ENCODE results near the gene IL1RL1.

Gene IL1RL1

DNA sequence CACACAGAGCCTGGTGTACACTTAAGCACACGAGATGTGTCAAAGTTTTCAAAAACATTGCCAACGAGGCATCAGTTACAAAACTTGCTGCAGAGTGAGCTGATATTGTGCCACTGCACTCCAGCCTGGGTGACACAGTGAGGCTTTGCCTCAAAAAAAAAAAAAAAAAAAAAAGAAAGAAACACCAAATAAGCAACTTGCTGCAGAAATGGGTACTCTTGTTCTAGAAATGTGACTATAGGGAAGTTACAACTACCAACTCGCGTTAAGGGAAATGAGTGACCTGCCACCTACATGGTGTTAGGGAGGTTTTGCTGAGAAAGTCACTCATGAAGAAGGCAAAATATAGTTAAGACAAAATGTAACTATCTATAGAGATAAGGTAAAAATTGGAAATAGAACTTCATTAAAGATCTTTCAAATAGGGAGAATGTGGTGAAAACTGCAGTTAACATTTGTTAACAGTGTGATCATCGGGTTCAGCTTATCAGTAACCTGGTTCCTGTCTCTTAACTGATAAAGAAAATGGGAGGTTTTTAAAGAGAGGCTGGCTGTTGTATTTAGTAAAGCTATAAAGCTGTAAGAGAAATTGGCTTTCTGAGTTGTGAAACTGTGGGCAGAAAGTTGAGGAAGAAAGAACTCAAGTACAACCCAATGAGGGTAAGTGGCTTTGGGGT lies at the start of gene IL1RL1:
TSS of gene IL1RL1 (plus strand) at position 600 of the 677 bp plus-strand sequence. CDS start 26,702 bp downstream, outside the sequence.
- no peak for FAIRE-seq

- no peak for FAIRE-seq
These were observed 48.9 kb upstream of the IL1RL1 start for GRCh38 chr2:102262216-102263129.

GRCh38 chr2:102264952-102265351 lies 46.4 kb upstream of the IL1RL1 start:
- no peak for FAIRE-seq

GRCh38 chr2:102266204-102266603 lies 45.2 kb upstream of the IL1RL1 start:
- FAIRE-seq, result no peak

DNA sequence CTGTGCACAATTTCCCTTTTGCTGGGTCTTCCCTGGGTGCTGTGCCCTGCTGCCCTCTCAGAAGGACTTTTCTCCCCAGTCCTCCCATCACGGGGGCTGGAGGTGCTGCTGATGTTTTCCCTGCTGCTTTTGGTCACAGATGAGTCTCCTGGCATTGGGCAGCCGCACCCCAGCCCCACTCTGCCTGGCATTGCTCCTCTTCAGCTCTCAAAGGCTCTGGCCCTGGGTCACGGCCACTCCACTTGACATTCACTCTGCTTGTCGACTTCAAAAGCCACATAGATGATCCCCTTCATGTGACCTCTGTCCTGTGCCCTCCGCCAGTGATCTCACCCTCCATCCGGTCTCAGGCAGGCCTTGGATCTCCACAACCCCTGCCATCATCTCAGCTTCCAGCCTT lies 43.6 kb upstream of the IL1RL1 start:
- no peak for FAIRE-seq

- no peak for FAIRE-seq
These were observed 42.7 kb upstream of the IL1RL1 start for GRCh38 chr2:102268510-102269199.

- no peak for FAIRE-seq
These were observed 42.2 kb upstream of the IL1RL1 start for GRCh38 chr2:102269200-102269524.

DNA sequence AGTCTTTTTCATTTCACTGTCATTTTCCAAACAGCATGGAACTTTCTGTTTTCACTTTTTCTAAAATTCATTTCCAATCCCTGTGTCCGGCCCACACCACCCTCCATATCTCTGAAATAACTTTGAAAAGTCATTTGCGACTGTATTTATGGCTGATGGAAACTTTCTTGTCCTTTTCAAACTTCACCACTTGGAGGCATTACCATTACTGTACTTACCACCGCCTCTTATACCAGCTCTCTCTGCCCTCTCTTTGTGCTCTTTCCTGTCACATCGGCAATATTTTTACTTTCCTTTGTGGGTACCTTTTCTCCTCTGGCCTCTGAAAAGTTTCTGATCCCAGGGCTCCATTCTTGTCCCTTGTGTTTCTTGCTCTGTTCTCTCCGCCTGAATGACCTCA lies 39.5 kb upstream of the IL1RL1 start:
- no peak for FAIRE-seq

DNA sequence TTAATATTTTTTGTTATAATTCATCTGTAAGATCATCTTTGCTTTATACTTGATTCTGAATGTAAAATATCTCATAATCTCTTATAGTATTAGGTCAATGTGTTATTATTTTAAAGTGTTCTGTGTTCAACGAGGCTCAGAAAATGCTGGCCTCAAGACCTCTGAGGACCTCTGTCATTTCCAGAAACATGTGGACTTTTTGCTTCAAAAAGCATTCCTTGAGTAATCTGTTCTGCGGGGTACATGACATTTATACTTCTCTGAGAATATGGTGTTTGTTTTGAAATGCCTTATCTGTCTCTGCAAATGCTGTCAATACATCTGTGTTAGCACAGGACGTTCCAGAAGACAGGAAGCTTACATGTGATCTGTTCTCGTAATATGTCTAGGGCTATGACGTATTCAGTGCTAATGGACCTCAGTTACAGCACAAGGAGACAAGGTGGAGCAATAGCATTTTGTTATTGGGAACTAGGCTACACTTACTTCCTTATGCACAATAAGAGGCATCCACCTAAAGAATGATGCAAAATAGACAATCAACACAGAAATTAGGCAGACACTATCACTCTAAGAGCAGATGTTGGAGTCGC lies 37.6 kb upstream of the IL1RL1 start:
- FAIRE-seq, result no peak

GRCh38 chr2:102276549-102277201 lies 34.7 kb upstream of the IL1RL1 start:
- no peak for FAIRE-seq

DNA sequence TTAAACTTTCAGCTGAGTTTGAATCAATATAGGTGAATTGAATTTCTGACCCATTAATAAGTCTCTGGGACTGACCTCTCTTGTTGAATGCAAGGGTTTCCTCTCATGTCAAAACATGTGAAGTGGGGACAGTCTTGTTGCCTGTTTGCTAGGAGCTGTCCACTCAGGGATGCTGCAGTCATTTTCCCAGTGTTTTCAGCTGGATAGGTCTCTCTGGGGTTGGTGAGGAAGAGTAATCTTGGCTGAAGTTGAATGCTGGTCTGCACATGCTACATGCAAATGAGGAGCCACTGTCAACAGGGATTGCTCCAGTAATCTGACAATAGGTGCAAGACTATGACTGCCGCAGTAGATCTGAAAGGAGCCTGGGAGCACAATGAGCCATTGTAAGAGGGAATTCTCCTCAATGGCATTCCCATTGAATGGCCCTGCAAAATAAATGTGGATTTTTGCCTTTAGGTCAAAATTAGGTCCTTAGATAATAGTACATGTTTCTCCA lies 34.1 kb upstream of the IL1RL1 start:
- no peak for FAIRE-seq

DNA sequence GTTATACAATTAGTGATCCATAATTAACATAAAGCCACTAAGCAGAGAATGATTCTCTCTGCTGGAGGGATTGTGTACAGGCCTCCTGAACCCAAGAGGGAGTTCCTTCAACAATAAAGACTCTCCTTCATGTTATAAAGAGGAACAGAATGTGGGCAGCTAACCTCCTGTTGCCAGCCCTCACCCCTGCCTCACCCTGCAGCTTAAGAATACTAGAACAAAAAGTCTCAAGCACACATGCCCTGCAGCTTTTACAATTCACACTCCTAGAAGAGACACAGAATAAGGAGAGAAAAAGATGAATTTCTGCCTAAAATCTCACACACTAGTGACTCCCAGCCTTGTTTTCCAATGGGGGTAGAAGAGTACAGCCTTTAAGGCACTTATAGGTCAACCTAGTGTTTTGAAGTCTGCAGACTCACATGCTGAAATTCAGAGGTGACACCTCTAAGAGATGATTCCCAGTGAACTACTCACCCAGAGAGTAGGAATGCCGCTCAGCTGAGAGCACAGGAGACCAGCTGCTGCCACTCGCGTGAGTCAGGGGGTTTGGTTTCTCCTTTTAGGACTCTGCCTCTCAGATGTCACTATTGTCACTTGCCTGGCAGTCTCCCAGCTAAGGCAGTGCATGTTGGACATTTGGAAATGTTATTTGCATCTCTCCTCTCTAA lies 32.5 kb upstream of the IL1RL1 start:
- FAIRE-seq, result no peak

DNA sequence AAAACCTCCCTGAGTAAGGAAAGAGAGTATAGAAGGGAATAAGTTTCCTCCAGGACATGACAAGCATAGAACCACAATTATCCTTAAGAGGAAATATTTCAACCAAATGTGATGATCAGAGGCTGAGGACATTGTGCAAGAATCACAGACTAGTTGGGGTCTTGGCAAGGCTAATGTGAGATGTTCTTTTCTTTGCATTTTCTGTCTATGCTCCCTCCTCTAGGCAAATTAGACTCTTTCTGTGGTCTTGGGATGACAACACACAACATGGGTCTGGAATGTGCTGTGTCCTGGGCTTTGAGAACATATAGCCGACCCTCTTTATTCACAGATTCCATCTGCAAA lies 32.0 kb upstream of the IL1RL1 start:
- FAIRE-seq, result no peak

GRCh38 chr2:102282678-102283091 lies 28.7 kb upstream of the IL1RL1 start:
- no peak for FAIRE-seq

DNA sequence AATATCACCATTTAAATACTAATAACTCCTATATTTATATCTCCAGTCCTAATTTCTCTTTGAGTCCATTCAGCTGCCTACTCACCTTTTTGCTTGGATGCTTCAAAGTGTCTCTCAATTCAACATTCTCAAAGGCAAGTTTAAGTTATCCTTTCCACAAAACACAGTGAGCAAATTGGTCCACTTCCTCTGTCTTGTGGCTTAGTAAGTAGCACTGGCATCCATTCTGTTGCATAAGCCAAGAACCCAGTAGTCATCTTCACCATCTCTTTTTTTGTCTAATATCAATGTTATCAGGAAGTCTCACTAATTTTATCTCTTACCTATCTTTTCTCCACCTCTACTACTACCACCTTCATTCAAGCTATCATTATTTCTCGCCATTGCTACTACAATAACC lies 27.4 kb upstream of the IL1RL1 start:
- no peak for FAIRE-seq

- FAIRE-seq, result no peak
These were observed 26.8 kb upstream of the IL1RL1 start for GRCh38 chr2:102284611-102285010.

DNA sequence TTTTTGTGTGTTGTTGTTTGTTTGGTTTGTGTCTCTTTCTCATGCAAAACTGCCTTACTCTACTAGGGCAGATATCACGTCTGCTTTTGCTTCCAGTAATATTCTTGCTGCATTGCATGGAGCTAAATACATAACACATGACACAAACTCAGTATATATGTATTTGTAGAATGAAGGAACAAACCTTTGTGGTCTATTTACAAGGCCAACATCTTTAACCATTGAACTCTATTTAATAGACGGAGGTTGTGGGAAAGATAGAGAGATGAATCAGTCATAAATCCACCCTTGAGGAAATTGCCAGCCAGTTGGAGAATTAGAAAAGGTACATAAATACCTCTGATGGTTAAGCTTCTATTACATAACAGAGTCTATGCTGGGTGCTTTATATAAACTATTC lies 26.0 kb upstream of the IL1RL1 start:
- no peak for FAIRE-seq

GRCh38 chr2:102286041-102286440 lies 25.3 kb upstream of the IL1RL1 start:
- no peak for FAIRE-seq

- no peak for FAIRE-seq
These were observed 22.2 kb upstream of the IL1RL1 start for GRCh38 chr2:102289129-102289528.

DNA sequence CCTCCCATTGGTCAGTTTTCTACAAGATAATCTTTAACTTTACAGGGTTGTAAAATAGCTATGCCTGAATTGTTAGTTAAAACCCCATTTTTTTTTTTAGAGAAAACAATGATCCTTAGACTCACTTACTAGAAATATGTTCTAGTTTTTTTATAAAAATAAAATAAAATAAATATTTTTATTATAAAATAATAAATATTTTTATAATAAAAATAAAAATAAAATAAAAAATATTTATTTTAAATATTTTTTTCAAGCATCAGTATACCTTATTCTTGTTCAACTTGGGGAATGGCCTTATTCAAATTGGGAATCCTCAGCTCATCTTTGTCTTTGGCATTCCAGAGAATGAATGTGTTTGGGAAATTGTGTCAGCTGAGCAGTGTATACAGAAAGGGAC lies 20.8 kb upstream of the IL1RL1 start:
- FAIRE-seq, result no peak

DNA sequence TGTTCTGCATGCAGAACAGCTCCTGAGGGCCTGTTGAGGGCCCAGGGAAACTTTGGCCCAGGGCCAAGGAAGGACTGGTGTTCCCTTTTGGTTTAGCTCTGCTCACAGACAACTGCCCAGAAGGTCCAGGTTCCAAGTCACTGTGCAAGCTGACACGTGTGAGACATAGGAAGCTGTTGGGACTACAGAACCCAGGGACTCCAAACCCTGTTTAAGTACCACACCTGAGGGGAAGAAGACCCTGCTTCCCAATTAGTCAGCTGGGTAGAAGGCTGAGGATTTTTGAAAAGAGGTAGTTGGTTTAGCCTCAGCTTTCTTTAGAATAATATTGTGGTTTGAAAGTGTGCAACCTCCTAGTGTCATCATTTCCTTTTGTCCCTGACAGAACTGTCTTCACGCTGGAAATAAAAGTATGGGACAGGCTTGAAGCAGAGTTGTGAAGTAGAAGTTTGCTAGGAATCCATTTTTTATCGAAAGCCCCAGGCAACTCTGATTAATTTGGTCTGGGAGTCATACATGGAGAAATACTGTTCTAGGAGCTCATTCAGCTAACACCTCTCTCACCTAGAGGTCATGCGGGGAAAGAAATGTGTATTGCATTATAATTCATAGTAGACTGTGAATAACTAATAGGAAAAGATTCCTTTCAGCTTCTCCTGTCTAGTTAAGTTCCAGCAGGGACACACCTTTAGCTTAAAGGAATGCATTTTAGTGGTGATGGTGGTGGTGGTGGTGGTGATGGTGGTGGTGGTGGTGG lies 19.9 kb upstream of the IL1RL1 start:
- no peak for FAIRE-seq

Measured in islet of Langerhans (tissue), 1 donor.